HG03103 (cell line): ENCODE measurements around the gene SUGCT.
A peak's percentile ranks its signal among the peaks of the same experiment; 100 is the strongest.

Experiments used
- ATAC-seq: cut with Tn5 transposase; IDR thresholded peaks from one replicate; pipeline ENCODE4 v1.9.1; 2021; ENCODE audit warnings: low read depth; ENCODE audit not compliant: unreplicated experiment

Gene SUGCT

GRCh38 chr7:40315277-40315676 lies 180.5 kb downstream of the SUGCT start:
- no peak for ATAC-seq

- ATAC-seq = no peak
Measured at GRCh38 chr7:40316176-40316575, 181.4 kb downstream of the SUGCT start.

DNA sequence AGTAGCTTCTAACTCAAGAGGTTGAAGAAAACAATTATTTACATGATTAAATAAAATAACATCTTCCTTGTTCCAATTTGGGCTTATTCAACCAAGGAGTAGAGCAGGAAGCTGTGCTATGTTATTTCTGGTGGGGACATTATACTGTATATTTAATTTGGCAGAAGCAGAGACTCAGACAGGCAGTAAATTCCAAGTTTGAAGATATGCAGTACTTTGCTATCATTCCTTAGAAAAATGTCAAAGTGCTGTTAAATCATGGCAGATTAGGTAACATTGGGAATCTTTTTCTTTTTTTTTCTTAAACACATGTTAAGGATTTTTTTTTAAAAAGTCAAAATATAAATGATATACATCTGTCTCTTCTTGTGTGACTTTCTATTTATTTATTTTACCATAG lies 190.1 kb downstream of the SUGCT start:
- ATAC-seq = no peak

DNA sequence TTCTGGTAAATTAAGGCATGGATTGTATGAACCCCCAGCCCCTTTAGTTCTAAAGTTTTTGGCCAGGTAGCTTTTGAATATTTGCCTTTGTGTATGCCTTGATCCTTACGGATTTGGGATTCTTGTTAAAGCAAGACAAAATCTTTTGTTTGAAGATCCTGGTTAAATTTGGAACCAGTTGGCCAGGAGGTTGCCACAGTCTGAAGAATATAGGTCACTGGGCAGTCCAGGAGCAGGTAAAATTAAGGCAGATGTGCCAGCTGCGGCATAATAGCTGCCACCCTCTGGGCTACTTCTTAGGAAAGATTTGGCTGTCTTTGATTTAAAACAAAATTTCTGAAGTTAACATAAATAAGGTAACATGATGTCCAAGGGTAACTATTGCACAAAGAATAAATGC lies 192.3 kb downstream of the SUGCT start:
- no peak for ATAC-seq

DNA sequence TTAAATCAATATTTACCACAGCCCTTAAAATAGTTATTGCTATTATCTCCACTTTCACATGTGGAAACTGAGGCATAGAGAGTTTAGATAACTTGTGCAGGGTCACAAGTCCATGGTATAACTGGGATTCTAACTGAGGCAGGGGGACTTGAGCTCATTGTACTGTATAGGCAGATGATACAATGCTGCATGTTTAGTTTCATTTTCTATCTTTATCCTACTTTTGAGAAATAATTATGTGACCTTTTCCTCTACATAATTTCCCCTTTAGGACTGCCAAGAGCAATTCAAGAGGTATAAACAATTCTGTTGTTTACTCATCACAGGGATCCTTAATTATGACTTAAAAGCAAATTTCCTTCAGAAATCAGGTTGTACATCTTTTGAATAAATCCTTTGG lies 193.1 kb downstream of the SUGCT start:
- no peak for ATAC-seq

GRCh38 chr7:40329601-40330153 lies 194.9 kb downstream of the SUGCT start:
- ATAC-seq = peak; percentile 58

GRCh38 chr7:40330408-40330807 lies 195.6 kb downstream of the SUGCT start:
- ATAC-seq = no peak

DNA sequence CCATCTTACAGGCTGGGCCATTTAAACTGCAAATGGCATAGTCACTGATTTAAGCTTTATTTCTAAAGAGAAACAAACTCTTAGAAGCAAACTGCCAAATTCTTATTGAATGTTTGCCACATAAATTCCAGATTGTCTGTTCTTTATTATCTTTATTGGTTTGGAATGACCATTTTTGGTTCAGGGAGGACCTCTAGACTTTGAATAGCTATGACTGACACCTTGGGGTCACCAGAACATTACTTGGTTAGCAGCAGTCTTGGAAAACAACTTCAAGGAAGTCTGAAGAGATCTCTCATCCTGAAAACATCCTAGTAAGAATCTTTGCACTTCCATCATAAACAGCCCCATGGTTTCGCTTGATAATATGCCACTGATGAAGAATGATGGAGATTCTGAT lies 197.1 kb downstream of the SUGCT start:
- no peak for ATAC-seq

- ATAC-seq = no peak
Measured at GRCh38 chr7:40332516-40332915, 197.7 kb downstream of the SUGCT start.

- no peak for ATAC-seq
Measured at GRCh38 chr7:40341836-40342235, 207.0 kb downstream of the SUGCT start.

DNA sequence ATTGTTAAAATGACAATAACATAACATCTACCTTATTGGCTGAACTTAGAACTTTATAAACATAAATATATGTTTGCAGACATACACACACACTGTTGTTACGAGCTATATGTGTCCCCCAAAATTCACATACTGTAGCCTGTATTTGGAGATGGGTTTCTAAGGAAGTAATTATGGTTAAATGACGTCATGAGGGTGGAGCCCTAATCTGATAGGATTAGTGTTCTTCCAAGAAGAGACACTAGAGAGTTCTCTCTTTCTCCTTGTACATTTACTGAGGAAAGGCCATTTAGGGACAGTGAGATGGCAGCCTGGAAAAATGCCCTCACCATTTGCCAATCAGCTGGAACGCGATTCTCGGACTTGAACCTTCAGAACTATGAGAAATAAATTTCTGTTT lies 211.7 kb downstream of the SUGCT start:
- ATAC-seq = no peak

DNA sequence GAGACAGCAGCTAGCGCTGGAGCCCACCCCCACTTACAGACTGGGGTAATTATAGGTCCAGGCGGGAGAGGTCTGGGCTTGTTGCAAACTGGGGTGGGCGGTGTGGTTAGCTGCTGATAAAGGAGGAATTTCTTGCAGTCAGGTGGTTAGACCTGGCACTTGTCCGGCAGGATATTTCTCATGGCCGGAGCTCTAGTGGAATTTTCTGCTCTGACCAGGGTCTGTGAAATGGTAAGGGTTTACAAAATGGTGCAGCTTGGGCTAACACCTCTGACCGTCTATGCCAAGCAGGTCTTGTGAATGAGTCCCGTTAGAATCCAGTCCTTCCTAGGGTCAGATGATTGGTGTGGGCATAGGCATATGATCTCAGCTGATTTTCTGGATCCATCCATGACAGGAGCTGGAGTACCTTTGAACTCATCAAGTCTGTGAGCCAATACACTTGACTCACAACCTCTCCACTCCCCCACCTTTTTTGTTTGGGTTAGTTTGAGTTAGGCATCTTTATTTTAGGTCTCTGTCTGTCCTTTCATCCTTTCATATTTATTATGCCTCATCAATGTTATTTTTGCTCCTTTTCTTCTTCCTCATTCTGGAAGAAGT lies 213.4 kb downstream of the SUGCT start:
- no peak for ATAC-seq

GRCh38 chr7:40350100-40350499 lies 215.3 kb downstream of the SUGCT start:
- ATAC-seq = no peak

DNA sequence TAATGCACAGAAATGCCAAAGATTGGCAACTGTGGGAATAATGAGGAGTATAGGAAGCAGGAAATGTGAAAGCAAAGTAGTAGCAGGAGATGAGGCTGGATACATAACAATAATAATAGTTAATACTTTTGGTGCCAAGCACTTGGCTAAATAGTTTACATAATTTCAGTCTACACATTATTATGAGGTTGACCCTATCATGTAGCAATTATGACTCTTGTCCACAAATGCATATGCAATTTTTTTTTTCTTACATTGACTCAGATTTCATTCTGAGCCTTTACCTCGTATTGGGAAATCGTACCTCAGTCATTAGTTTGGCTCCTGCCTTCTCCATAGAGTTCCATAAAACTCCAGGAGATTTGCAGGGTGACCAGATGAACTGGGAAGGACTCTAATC lies 219.9 kb downstream of the SUGCT start:
- no peak for ATAC-seq

DNA sequence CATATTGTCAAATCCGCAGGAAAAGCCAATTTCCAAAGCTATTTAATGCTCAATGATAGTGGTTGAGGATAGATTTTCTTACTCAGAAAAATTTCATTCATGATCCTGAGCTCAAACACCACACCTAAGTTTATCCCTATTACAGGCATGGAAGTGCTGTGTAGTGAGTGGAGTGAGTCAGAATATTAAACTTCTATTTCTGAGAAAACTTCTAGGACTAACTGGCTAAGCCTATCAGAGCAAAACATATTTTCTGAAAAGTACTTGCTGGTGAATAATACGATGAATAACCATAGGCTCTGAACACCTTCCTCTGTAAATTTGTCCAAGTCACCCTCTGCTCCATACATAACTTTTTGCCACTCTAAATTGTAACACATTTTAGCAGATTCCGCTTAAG lies 221.5 kb downstream of the SUGCT start:
- no peak for ATAC-seq

DNA sequence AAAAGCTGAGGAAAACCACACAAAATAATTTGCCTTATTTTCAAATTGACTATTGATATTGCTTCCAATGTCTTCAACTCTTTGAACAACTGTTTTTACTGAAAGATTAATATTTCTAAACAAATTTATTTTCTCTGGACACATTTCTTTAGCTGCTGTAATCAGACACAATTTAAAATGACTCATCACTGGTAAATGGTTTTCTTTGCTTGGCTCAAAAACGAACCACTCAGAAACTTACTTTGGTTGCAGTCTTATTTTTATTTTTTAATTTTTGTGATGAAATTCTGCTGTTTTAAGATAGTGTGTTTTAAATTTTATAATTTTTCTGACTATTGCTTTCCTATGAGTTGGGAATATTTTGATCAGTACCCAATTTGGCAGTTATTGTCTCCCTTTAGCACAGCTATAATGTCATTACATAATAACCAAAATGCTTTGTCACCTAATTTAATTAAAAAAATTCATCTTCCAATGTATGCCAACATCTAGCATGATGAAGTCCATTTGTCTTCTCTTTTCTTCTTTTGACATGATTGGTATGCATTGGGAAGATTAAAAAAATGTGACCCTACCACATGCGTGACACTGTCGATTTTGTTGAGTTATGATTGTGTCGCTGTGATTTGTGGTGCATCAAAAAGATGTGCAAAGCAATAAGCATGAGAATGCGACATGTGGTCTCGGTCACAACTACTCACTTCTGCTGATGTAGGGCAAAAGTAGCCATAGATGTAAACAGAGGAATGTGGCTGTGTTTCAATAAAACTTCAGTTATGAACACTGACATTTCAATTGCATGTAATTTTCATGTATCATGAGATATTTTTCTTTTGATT lies 222.3 kb downstream of the SUGCT start:
- ATAC-seq = no peak

DNA sequence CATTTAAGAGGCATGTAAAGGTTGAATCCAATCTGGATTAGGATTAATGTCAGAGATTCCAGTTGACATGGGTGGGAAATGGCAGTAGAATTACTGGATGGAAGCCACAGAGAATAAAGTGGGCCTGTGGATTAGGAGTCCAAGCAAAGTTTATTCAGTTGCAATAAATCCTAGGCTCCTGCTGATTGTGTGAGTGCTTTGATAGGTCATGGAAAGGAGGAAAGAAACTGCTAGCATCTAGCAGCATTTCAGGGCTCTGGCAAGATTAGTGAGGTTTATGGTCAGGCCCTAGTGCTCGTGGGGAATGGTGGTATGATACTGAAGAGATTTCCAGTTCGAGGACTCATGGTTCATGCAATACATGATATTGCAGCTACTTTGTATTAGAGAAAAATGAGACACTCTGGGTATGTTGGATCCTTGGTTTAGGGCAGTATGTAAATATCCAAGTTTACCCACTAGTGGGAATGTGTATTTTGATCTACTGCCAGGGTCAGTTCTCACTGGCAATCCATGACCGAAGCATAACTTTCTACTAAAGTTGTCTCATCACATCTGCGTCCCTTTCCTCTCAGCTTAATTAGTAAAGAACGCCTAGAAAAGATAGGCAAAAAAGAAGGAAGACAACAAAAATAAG lies 235.0 kb downstream of the SUGCT start:
- no peak for ATAC-seq

GRCh38 chr7:40371806-40372440 lies 237.1 kb downstream of the SUGCT start:
- no peak for ATAC-seq

GRCh38 chr7:40374575-40374974 lies 239.8 kb downstream of the SUGCT start:
- ATAC-seq = no peak

DNA sequence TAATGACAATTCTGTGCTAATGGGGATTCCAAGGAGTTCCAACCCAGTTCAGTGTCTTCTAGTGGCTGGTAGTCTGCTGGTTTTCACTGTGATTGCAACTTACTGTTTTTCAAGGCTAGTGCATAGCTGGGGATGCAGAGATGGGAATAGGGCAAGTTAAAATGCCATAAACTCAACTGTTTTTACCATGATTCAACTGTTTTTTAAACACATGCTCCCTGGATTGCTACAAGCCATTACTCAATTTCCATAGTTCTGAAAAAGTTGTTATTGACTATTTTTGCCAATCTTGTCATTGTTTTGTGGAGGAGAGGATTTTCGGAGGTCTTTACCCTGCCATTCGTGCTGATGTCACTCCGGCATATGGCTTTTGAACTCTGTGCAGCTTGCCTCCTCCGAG lies 245.3 kb downstream of the SUGCT start:
- ATAC-seq = no peak

DNA sequence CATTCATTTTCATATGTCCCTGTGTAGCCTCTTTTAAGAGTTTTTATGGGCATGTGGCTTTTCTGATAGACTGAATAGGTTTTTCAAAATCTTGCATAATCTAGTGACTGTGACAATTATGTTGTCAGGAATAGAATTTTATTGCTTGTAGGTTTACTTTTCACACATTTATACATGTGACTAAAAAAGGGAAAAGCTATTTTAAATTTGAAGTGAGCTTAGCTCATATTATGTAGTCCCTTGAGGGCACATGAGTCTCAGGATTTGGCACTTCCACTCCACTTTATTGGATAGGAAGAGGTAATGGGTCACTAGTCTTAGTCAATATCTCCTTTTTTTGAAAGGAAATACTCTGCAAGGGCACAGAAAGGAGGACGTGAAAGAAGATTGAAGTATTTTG lies 247.3 kb downstream of the SUGCT start:
- ATAC-seq = no peak
